Measurements from ENCODE around the gene ZNF341.

Gene ZNF341

GRCh38 chr20:33740189-33740588, 8.4 kb downstream of the ZNF341 start:
- ChIA-PET CTCF (no interaction called here), POLR2A (no interaction called here)
- TF ChIP-seq ZNF768 (tag by site-specific recombination; IDR thresholded peaks at IDR 0.05) (no peak), GLIS1 (tag by site-specific recombination; IDR thresholded peaks at IDR 0.05) (no peak), ZNF580 (tag by site-specific recombination; IDR thresholded peaks at IDR 0.05) (no peak), BCL11B (tag by site-specific recombination; IDR thresholded peaks at IDR 0.05; ENCODE audit: low read depth) (no peak), ZBTB7A (tag by site-specific recombination; IDR thresholded peaks at IDR 0.05; ENCODE audit: low read depth) (no peak), ZNF211 (tag by site-specific recombination; IDR thresholded peaks at IDR 0.05; ENCODE audit: low read depth) (no peak), ZNF169 (tag by site-specific recombination; IDR thresholded peaks at IDR 0.05) (no peak), ZNF138 (tag by site-specific recombination; IDR thresholded peaks at IDR 0.05; ENCODE audit: borderline replicate concordance) (no peak), ZNF341 (tag by site-specific recombination; IDR thresholded peaks at IDR 0.05; ENCODE audit: low read depth) (no peak)
- no peak overlapping the region for H3K4me3 ChIP-seq (ENCODE audit: low read depth, low read length)
- no peaks in the 10 kb centered on the region for H3K4me1 ChIP-seq (ENCODE audit: control insufficient read depth, insufficient read depth, low read length)
- H3K36me3 ChIP-seq (ENCODE audit: control insufficient read depth in 2 of 2, insufficient read depth in 1 of 2, low read length in 2 of 2) = no peaks in the 10 kb centered on the region
- H3K27ac ChIP-seq (ENCODE audit: extremely low read depth, low read depth, low read length) = no peak overlapping the region
- no peaks in the 10 kb centered on the region for H3K9me3 ChIP-seq (ENCODE audit: control insufficient read depth, insufficient read depth, low read depth, low read length)

GRCh38 chr20:33744181-33744580, 12.4 kb downstream of the ZNF341 start:
- TF ChIP-seq BCL11B (tag by site-specific recombination; IDR thresholded peaks at IDR 0.05; ENCODE audit: low read depth) (no peak), ZNF549 (tag by site-specific recombination; IDR thresholded peaks at IDR 0.05) (no peak), INSM2 (tag by site-specific recombination; IDR thresholded peaks at IDR 0.05) (no peak), ZNF639 (tag by site-specific recombination; IDR thresholded peaks at IDR 0.05) (no peak), KLF17 (tag by site-specific recombination; IDR thresholded peaks at IDR 0.05) (no peak), KLF16 (tag by site-specific recombination; IDR thresholded peaks at IDR 0.05) (no peak)

GRCh38 chr20:33744773-33745385, 13.1 kb downstream of the ZNF341 start:
- Histone ChIP-seq H3K36me3 (ENCODE audit: control insufficient read depth in 2 of 2, insufficient read depth in 1 of 2, low read length in 2 of 2) (no peaks in the 10 kb centered on the region), H3K27ac (ENCODE audit: extremely low read depth, low read depth, low read length) (no peak overlapping the region), H3K9me3 (ENCODE audit: control insufficient read depth, insufficient read depth, low read depth, low read length) (no peaks in the 10 kb centered on the region), H3K4me3 (ENCODE audit: low read depth, low read length) (no peak overlapping the region), H3K4me1 (ENCODE audit: control insufficient read depth, insufficient read depth, low read length) (no peaks in the 10 kb centered on the region)
- POLR2A ChIA-PET = no interaction called here
- CTCF ChIA-PET = no interaction called here
- no peak for TF ChIP-seq REST (tag by site-specific recombination; IDR thresholded peaks at IDR 0.05)
- no peak for TF ChIP-seq ZNF785 (tag by site-specific recombination; IDR thresholded peaks at IDR 0.05)
- TF ChIP-seq YY2 (tag by site-specific recombination; IDR thresholded peaks at IDR 0.05) = no peak
- TF ChIP-seq ZNF433 (tag by site-specific recombination; IDR thresholded peaks at IDR 0.05; ENCODE audit: low read depth) = no peak
- TF ChIP-seq ZXDB (tag by site-specific recombination; IDR thresholded peaks at IDR 0.05) = no peak
- TF ChIP-seq ZNF513 (tag by site-specific recombination; IDR thresholded peaks at IDR 0.05) = no peak

More at GRCh38 chr20:33744181-33744580, 12.4 kb downstream of the ZNF341 start:
- no peaks in the 10 kb centered on the region for H3K9me3 ChIP-seq (ENCODE audit: control insufficient read depth, insufficient read depth, low read depth, low read length)
- H3K4me1 ChIP-seq (ENCODE audit: control insufficient read depth, insufficient read depth, low read length) = no peaks in the 10 kb centered on the region
- H3K4me3 ChIP-seq (ENCODE audit: low read depth, low read length) = no peak overlapping the region
- no peak overlapping the region for H3K27ac ChIP-seq (ENCODE audit: extremely low read depth, low read depth, low read length)
- ChIA-PET CTCF (no interaction called here), POLR2A (no interaction called here)
- no peaks in the 10 kb centered on the region for H3K36me3 ChIP-seq (ENCODE audit: control insufficient read depth in 2 of 2, insufficient read depth in 1 of 2, low read length in 2 of 2)

Measured in HEK293 (cell line).